Measurements from ENCODE around the gene LYST. TPM values are rescaled to one million over a fixed set of nuclear protein-coding genes. Genes with fewer than 3 reads are reported as not detected.

Gene LYST
- total RNA-seq, 1 donor from 2014 or later = 90.2 TPM

- H3K9me3 Mint-ChIP-seq = no peaks in the 10 kb centered on the region
- CTCF ChIA-PET = interaction anchor here (2.0 kb wide), 1 partner anchor 261 kb away, joined by 8 read pairs; no protein-coding TSS in a partner anchor
- intact Hi-C loops (cut with micrococcal nuclease) = no loop called here
These were observed 156.0 kb downstream of the LYST start for GRCh38 chr1:235710687-235711086.

GRCh38 chr1:235709018-235709417 lies 157.7 kb downstream of the LYST start:
- Mint-ChIP-seq H3K27ac (no peak overlapping the region), H3K9me3 (no peaks in the 10 kb centered on the region), H3K4me3 (no peak overlapping the region), H3K27me3 (no peaks in the 10 kb centered on the region), H3K36me3 (ENCODE audit: low read depth) (peaks cover 69% of the 10 kb centered on the region), H3K4me1 (no peaks in the 10 kb centered on the region)
- intact Hi-C loops (cut with micrococcal nuclease) = no loop called here
- ATAC-seq (ENCODE audit: low read depth) = no peak
- DNase-seq = no peak
- TF ChIP-seq CTCF (IDR thresholded peaks at IDR 0.05) = no peak
- POLR2A ChIA-PET = no interaction called here
- CTCF ChIA-PET = no interaction called here

More at GRCh38 chr1:235710687-235711086, 156.0 kb downstream of the LYST start:
- no peak for TF ChIP-seq CTCF (IDR thresholded peaks at IDR 0.05)
- Mint-ChIP-seq H3K36me3 (ENCODE audit: low read depth) (peaks cover 73% of the 10 kb centered on the region), H3K27me3 (no peaks in the 10 kb centered on the region), H3K4me3 (no peak overlapping the region), H3K27ac (no peak overlapping the region), H3K4me1 (no peaks in the 10 kb centered on the region)
- POLR2A ChIA-PET = no interaction called here
- ATAC-seq (ENCODE audit: low read depth) (no peak), DNase-seq (no peak)

DNA sequence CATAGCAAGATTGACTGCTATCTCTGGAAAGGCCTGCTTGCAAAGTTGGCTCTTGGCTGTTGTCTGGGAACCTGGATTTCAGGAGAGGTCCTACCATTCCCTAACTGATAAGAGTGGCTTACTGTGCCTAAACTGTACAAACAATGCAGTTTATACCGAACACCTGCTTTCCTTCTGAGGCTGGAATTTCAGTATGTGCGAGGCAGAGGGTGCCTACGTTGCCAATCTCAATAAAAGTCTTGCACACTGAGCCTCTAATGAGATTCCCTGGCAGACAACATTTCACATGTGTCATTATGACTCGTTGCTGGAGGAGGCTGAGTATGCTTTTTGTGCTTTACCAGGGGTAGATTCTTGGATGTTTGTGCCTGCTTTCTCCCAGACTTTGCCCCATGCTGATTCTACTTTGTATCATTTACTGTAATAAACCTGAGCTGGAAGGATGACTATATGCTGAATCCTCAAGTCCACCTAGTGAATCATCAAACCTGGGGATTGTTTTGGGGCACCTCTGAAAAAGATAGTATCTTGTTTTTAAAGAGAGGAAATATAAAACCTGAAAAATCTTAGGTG lies 158.2 kb downstream of the LYST start:
- no peak for TF ChIP-seq CTCF (IDR thresholded peaks at IDR 0.05)
- peaks cover 70% of the 10 kb centered on the region for H3K36me3 Mint-ChIP-seq (ENCODE audit: low read depth)
- no peak for ATAC-seq (ENCODE audit: low read depth)
- CTCF ChIA-PET = no interaction called here
- POLR2A ChIA-PET = no interaction called here
- intact Hi-C loops (cut with micrococcal nuclease) = no loop called here
- no peaks in the 10 kb centered on the region for H3K27me3 Mint-ChIP-seq
- H3K4me1 Mint-ChIP-seq = no peaks in the 10 kb centered on the region
- H3K4me3 Mint-ChIP-seq = no peak overlapping the region
- no peaks in the 10 kb centered on the region for H3K9me3 Mint-ChIP-seq
- H3K27ac Mint-ChIP-seq = no peak overlapping the region
- no peak for DNase-seq

GRCh38 chr1:235703506-235703905 lies 163.2 kb downstream of the LYST start:
- DNase-seq (no peak), ATAC-seq (ENCODE audit: low read depth) (no peak)
- Mint-ChIP-seq H3K27me3 (no peaks in the 10 kb centered on the region), H3K36me3 (ENCODE audit: low read depth) (peaks cover 84% of the 10 kb centered on the region), H3K4me3 (no peak overlapping the region), H3K27ac (no peak overlapping the region), H3K9me3 (no peaks in the 10 kb centered on the region), H3K4me1 (no peaks in the 10 kb centered on the region)
- CTCF ChIA-PET = interaction anchor here (0.7 kb wide), 1 partner anchor 557 kb away, joined by 3 read pairs; no protein-coding TSS in a partner anchor
- POLR2A ChIA-PET = no interaction called here
- TF ChIP-seq CTCF (IDR thresholded peaks at IDR 0.05) = no peak
- intact Hi-C loops (cut with micrococcal nuclease) = no loop called here

GRCh38 chr1:235702412-235702811 lies 164.3 kb downstream of the LYST start:
- Mint-ChIP-seq H3K36me3 (ENCODE audit: low read depth) (peaks cover 87% of the 10 kb centered on the region), H3K27me3 (no peaks in the 10 kb centered on the region), H3K4me3 (no peak overlapping the region), H3K4me1 (no peaks in the 10 kb centered on the region), H3K9me3 (no peaks in the 10 kb centered on the region), H3K27ac (no peak overlapping the region)
- POLR2A ChIA-PET = no interaction called here
- TF ChIP-seq CTCF (IDR thresholded peaks at IDR 0.05) = no peak
- intact Hi-C loops (cut with micrococcal nuclease) = no loop called here
- no peak for DNase-seq
- CTCF ChIA-PET = no interaction called here
- ATAC-seq (ENCODE audit: low read depth) = no peak

Data from activated B cell treated with CpG ODN at 0.5 μM for 24 hours (primary cell).